Measurements from ENCODE around the gene MS4A14. TPM values are rescaled to one million over a fixed set of nuclear protein-coding genes. Genes with fewer than 3 reads are reported as not detected.

MS4A14 gene
- total and polyA plus RNA-seq, 2 experiments from 2014 or later, result not detected

- no peaks in the 10 kb centered on the region for H3K9me3 ChIP-seq (ENCODE audit: low read depth)
- H3K9me2 ChIP-seq (ENCODE audit: insufficient read depth), result no peaks in the 10 kb centered on the region
- H3K79me2 ChIP-seq (ENCODE audit: insufficient read depth), result no peaks in the 10 kb centered on the region
- no peak for DNase-seq
- no peak overlapping the region for H3K4me2 ChIP-seq (ENCODE audit: unreplicated experiment)
- no peaks in the 10 kb centered on the region for H3K36me3 ChIP-seq (ENCODE audit: low read depth)
- no peaks in the 10 kb centered on the region for H3K27me3 ChIP-seq (replicated peaks; ENCODE audit: insufficient read depth)
- WGBS, 2 experiments (ENCODE audit: low coverage in 1 of 2, low lambda C conversion rate in 2 of 2, missing lambda C conversion rate in 2 of 2), result 8 to 17% methylated on average over 3 of the region's 3 CpGs
- TF ChIP-seq EZH2 (IDR thresholded peaks at IDR 0.05; ENCODE audit: insufficient read depth, poor library complexity, severe bottlenecking) (no peak), EZH2phosphoT487 (IDR thresholded peaks at IDR 0.05; ENCODE audit: insufficient read depth, low read depth) (no peak)
- H3K4me3 ChIP-seq, result no peak overlapping the region
- H2AFZ ChIP-seq, result no peak overlapping the region
- no peaks in the 10 kb centered on the region for H3K4me1 ChIP-seq (ENCODE audit: insufficient read depth)
- no peaks in the 10 kb centered on the region for H3F3A ChIP-seq (ENCODE audit: insufficient read depth)
- H3K9ac ChIP-seq, result no peak overlapping the region
- in situ Hi-C loops (cut with MboI), result no loop called here
- no peaks in the 10 kb centered on the region for H4K20me1 ChIP-seq (ENCODE audit: insufficient read depth)
- H3K27ac ChIP-seq, result no peak overlapping the region
Observed at GRCh38 chr11:60371386-60371785, 24.9 kb upstream of the MS4A14 start.

GRCh38 chr11:60371854-60372253, 24.4 kb upstream of the MS4A14 start:
- Histone ChIP-seq H3K9me3 (ENCODE audit: low read depth) (no peaks in the 10 kb centered on the region), H3K36me3 (ENCODE audit: low read depth) (no peaks in the 10 kb centered on the region), H3K4me3 (no peak overlapping the region), H4K20me1 (ENCODE audit: insufficient read depth) (no peaks in the 10 kb centered on the region), H3K4me2 (ENCODE audit: unreplicated experiment) (no peak overlapping the region), H2AFZ (no peak overlapping the region), H3K79me2 (ENCODE audit: insufficient read depth) (no peaks in the 10 kb centered on the region), H3K4me1 (ENCODE audit: insufficient read depth) (no peaks in the 10 kb centered on the region), H3F3A (ENCODE audit: insufficient read depth) (no peaks in the 10 kb centered on the region), H3K9me2 (ENCODE audit: insufficient read depth) (no peaks in the 10 kb centered on the region), H3K27me3 (replicated peaks; ENCODE audit: insufficient read depth) (no peaks in the 10 kb centered on the region), H3K27ac (no peak overlapping the region), H3K9ac (no peak overlapping the region)
- DNase-seq, result no peak
- WGBS, 2 experiments (ENCODE audit: low coverage in 1 of 2, low lambda C conversion rate in 2 of 2, missing lambda C conversion rate in 2 of 2), result 8 to 9% methylated on average over 1 of the region's 1 CpG
- TF ChIP-seq EZH2 (IDR thresholded peaks at IDR 0.05; ENCODE audit: insufficient read depth, poor library complexity, severe bottlenecking) (no peak), EZH2phosphoT487 (IDR thresholded peaks at IDR 0.05; ENCODE audit: insufficient read depth, low read depth) (no peak)
- in situ Hi-C loops (cut with MboI), result no loop called here

GRCh38 chr11:60372767-60373166, 23.5 kb upstream of the MS4A14 start:
- no peak for DNase-seq
- 14 to 23% methylated on average over 3 of the region's 3 CpGs for WGBS, 2 experiments (ENCODE audit: low coverage in 1 of 2, low lambda C conversion rate in 2 of 2, missing lambda C conversion rate in 2 of 2)
- Histone ChIP-seq H3K4me2 (ENCODE audit: unreplicated experiment) (no peak overlapping the region), H3K79me2 (ENCODE audit: insufficient read depth) (no peaks in the 10 kb centered on the region), H3K9me3 (ENCODE audit: low read depth) (no peaks in the 10 kb centered on the region), H2AFZ (no peak overlapping the region), H3K4me1 (ENCODE audit: insufficient read depth) (no peaks in the 10 kb centered on the region), H4K20me1 (ENCODE audit: insufficient read depth) (no peaks in the 10 kb centered on the region), H3K36me3 (ENCODE audit: low read depth) (no peaks in the 10 kb centered on the region), H3K27me3 (replicated peaks; ENCODE audit: insufficient read depth) (no peaks in the 10 kb centered on the region), H3K4me3 (no peak overlapping the region), H3K27ac (no peak overlapping the region), H3K9ac (no peak overlapping the region), H3K9me2 (ENCODE audit: insufficient read depth) (no peaks in the 10 kb centered on the region), H3F3A (ENCODE audit: insufficient read depth) (no peaks in the 10 kb centered on the region)
- TF ChIP-seq EZH2phosphoT487 (IDR thresholded peaks at IDR 0.05; ENCODE audit: insufficient read depth, low read depth) (no peak), EZH2 (IDR thresholded peaks at IDR 0.05; ENCODE audit: insufficient read depth, poor library complexity, severe bottlenecking) (no peak)
- in situ Hi-C loops (cut with MboI), result no loop called here

GRCh38 chr11:60375316-60375715, 20.9 kb upstream of the MS4A14 start:
- Histone ChIP-seq H3K9me2 (ENCODE audit: insufficient read depth) (no peaks in the 10 kb centered on the region), H3K9me3 (ENCODE audit: low read depth) (no peaks in the 10 kb centered on the region), H2AFZ (no peak overlapping the region), H3F3A (ENCODE audit: insufficient read depth) (no peaks in the 10 kb centered on the region), H3K4me3 (no peak overlapping the region), H3K4me1 (ENCODE audit: insufficient read depth) (no peaks in the 10 kb centered on the region), H4K20me1 (ENCODE audit: insufficient read depth) (no peaks in the 10 kb centered on the region), H3K36me3 (ENCODE audit: low read depth) (no peaks in the 10 kb centered on the region), H3K9ac (no peak overlapping the region), H3K79me2 (ENCODE audit: insufficient read depth) (no peaks in the 10 kb centered on the region), H3K27me3 (replicated peaks; ENCODE audit: insufficient read depth) (no peaks in the 10 kb centered on the region), H3K27ac (no peak overlapping the region), H3K4me2 (ENCODE audit: unreplicated experiment) (no peak overlapping the region)
- no peak for DNase-seq
- in situ Hi-C loops (cut with MboI), result no loop called here
- TF ChIP-seq EZH2 (IDR thresholded peaks at IDR 0.05; ENCODE audit: insufficient read depth, poor library complexity, severe bottlenecking) (no peak), EZH2phosphoT487 (IDR thresholded peaks at IDR 0.05; ENCODE audit: insufficient read depth, low read depth) (no peak)
- 32 to 36% methylated on average over 3 of the region's 3 CpGs for WGBS, 2 experiments (ENCODE audit: low coverage in 1 of 2, low lambda C conversion rate in 2 of 2, missing lambda C conversion rate in 2 of 2)

- in situ Hi-C loops (cut with MboI), result no loop called here
Observed at GRCh38 chr11:60376601-60377000, 19.7 kb upstream of the MS4A14 start.

More at GRCh38 chr11:60376601-60377000, 19.7 kb upstream of the MS4A14 start:
- no peak overlapping the region for H3K27ac ChIP-seq
- WGBS, 2 experiments (ENCODE audit: low coverage in 1 of 2, low lambda C conversion rate in 2 of 2, missing lambda C conversion rate in 2 of 2), result 45 to 48% methylated on average over 3 of the region's 3 CpGs
- H4K20me1 ChIP-seq (ENCODE audit: insufficient read depth), result no peaks in the 10 kb centered on the region
- H3F3A ChIP-seq (ENCODE audit: insufficient read depth), result no peaks in the 10 kb centered on the region
- H3K36me3 ChIP-seq (ENCODE audit: low read depth), result no peaks in the 10 kb centered on the region
- H3K79me2 ChIP-seq (ENCODE audit: insufficient read depth), result no peaks in the 10 kb centered on the region
- H3K4me1 ChIP-seq (ENCODE audit: insufficient read depth), result no peaks in the 10 kb centered on the region
- no peak for TF ChIP-seq EZH2phosphoT487 (IDR thresholded peaks at IDR 0.05; ENCODE audit: insufficient read depth, low read depth)
- no peak for TF ChIP-seq EZH2 (IDR thresholded peaks at IDR 0.05; ENCODE audit: insufficient read depth, poor library complexity, severe bottlenecking)
- H2AFZ ChIP-seq, result no peak overlapping the region
- H3K9me3 ChIP-seq (ENCODE audit: low read depth), result no peaks in the 10 kb centered on the region
- H3K4me2 ChIP-seq (ENCODE audit: unreplicated experiment), result no peak overlapping the region
- H3K9ac ChIP-seq, result no peak overlapping the region
- H3K9me2 ChIP-seq (ENCODE audit: insufficient read depth), result no peaks in the 10 kb centered on the region
- no peaks in the 10 kb centered on the region for H3K27me3 ChIP-seq (replicated peaks; ENCODE audit: insufficient read depth)
- no peak overlapping the region for H3K4me3 ChIP-seq
- no peak for DNase-seq
